Naive B cell (primary cell): ENCODE results near the gene MBD3L5. TPM values are rescaled to one million over a fixed set of nuclear protein-coding genes. Genes with fewer than 3 reads are reported as not detected.
"Not testable (repeated sequence)": the region's sequence is repeated elsewhere in the genome, so short reads cannot be mapped to it uniquely, and the experiment has no call there.

ENCODE experiments used
- ATAC-seq, 2 donors: fragments of 150-1000 bp; cut with Tn5 transposase; 2 replicates each; pipeline ENCODE4 v1.10.0; 2021; ENCODE audit warnings: low read depth in 2 of 2, mild to moderate bottlenecking in 2 of 2, moderate library complexity in 2 of 2
- DNase-seq: peaks from one replicate; pipeline ENCODE4 v3.0.0; 2022
- H3K27ac Mint-ChIP-seq, 6 donors: one replicate each; pipeline ENCODE4 v1.8.0; 2020 to 2022; ENCODE audit warnings: mild to moderate bottlenecking in 6 of 6, mixed read lengths in 6 of 6, moderate library complexity in 5 of 6, inconsistent platforms in 2 of 6
- H3K27me3 Mint-ChIP-seq, 3 donors: one replicate each; pipeline ENCODE4 v1.8.0; 2021 to 2022; ENCODE audit warnings: mixed read lengths in 3 of 3, mild to moderate bottlenecking in 1 of 3
- H3K36me3 Mint-ChIP-seq, 2 donors: one replicate each; pipeline ENCODE4 v1.8.0; 2020 to 2022; ENCODE audit warnings: mixed read lengths in 2 of 2, inconsistent platforms in 1 of 2, mild to moderate bottlenecking in 1 of 2
- H3K4me1 Mint-ChIP-seq, 3 donors: one replicate each; pipeline ENCODE4 v1.8.0; 2020 to 2022; ENCODE audit warnings: mixed read lengths in 3 of 3, inconsistent platforms in 1 of 3, mild to moderate bottlenecking in 1 of 3, moderate library complexity in 1 of 3
- H3K4me3 Mint-ChIP-seq, 8 donors: one replicate each; pipeline ENCODE4 v1.8.0; 2020 to 2022; ENCODE audit warnings: mild to moderate bottlenecking in 8 of 8, mixed read lengths in 8 of 8, moderate library complexity in 8 of 8, inconsistent platforms in 2 of 8
- H3K9me3 Mint-ChIP-seq, 7 donors: one replicate each; pipeline ENCODE4 v1.8.0; 2020 to 2022; ENCODE audit warnings: mixed read lengths in 7 of 7, mild to moderate bottlenecking in 5 of 7, inconsistent platforms in 2 of 7, moderate library complexity in 1 of 7
- polyA plus RNA-seq, 6 donors: library from polyadenylated mRNA; unstranded; fragments of 300-500 nt; fragmentation: Illumina TruSeq; gene quantifications; one replicate each; pipeline ENCODE4 v1.2.3, GENCODE V29; 2021; ENCODE audit warnings: low read depth in 6 of 6

Gene MBD3L5
- polyA plus RNA-seq, 6 donors from 2014 or later = not detected

- not testable (repeated sequence) for H3K36me3 Mint-ChIP-seq, H3K4me1 Mint-ChIP-seq, H3K27me3 Mint-ChIP-seq, H3K4me3 Mint-ChIP-seq, ATAC-seq, DNase-seq, H3K9me3 Mint-ChIP-seq, H3K27ac Mint-ChIP-seq
Observed at GRCh38 chr19:7059977-7060376, 29.6 kb downstream of the MBD3L5 start.

GRCh38 chr19:7063339-7063738 lies 33.0 kb downstream of the MBD3L5 start:
- Mint-ChIP-seq H3K27ac (no peak overlapping the region), H3K9me3 (peaks cover 0 to 3% (median 0%) of the 10 kb centered on the region in 7 donors), H3K36me3 (no peaks in the 10 kb centered on the region), H3K27me3 (no peaks in the 10 kb centered on the region), H3K4me3 (no peak overlapping the region), H3K4me1 (no peaks in the 10 kb centered on the region)
- ATAC-seq = no peak
- no peak for DNase-seq

- no peak overlapping the region for H3K4me3 Mint-ChIP-seq
Observed at GRCh38 chr19:7063764-7064418, 33.5 kb downstream of the MBD3L5 start.

GRCh38 chr19:7067122-7067521 lies 36.7 kb downstream of the MBD3L5 start:
- H3K9me3 Mint-ChIP-seq, DNase-seq, H3K36me3 Mint-ChIP-seq, ATAC-seq, H3K27ac Mint-ChIP-seq, H3K27me3 Mint-ChIP-seq: not testable (repeated sequence)
- H3K4me3 Mint-ChIP-seq = peak overlapping the region in 1 of 8 donors; percentile 37
- H3K4me1 Mint-ChIP-seq = peaks cover 5 to 10% (median 10%) of the 10 kb centered on the region in 3 donors

More at GRCh38 chr19:7063764-7064418, 33.5 kb downstream of the MBD3L5 start:
- Mint-ChIP-seq H3K36me3 (no peaks in the 10 kb centered on the region), H3K4me1 (peaks cover 2 to 3% (median 2%) of the 10 kb centered on the region in 3 donors), H3K9me3 (peaks cover 0 to 3% (median 0%) of the 10 kb centered on the region in 7 donors), H3K27ac (peak overlapping the region in 1 of 6 donors; percentile 7), H3K27me3 (no peaks in the 10 kb centered on the region)
- ATAC-seq (no peak), DNase-seq (no peak)

- H3K27ac Mint-ChIP-seq = no peak overlapping the region
- DNase-seq (no peak), ATAC-seq (no peak)
- H3K4me3 Mint-ChIP-seq = peak overlapping the region in 2 of 8 donors; percentile 24 to 25
- H3K9me3 Mint-ChIP-seq = peaks cover 0 to 4% (median 0%) of the 10 kb centered on the region in 7 donors
- H3K4me1 Mint-ChIP-seq = peaks cover 10 to 15% (median 10%) of the 10 kb centered on the region in 3 donors
- H3K36me3 Mint-ChIP-seq = peaks cover 5 to 7% of the 10 kb centered on the region in 2 donors
- H3K27me3 Mint-ChIP-seq = no peaks in the 10 kb centered on the region
Observed at GRCh38 chr19:7067716-7068115, 37.3 kb downstream of the MBD3L5 start.

GRCh38 chr19:7068599-7068998 lies 38.2 kb downstream of the MBD3L5 start:
- Mint-ChIP-seq H3K36me3 (peaks cover 7 to 10% of the 10 kb centered on the region in 2 donors), H3K4me1 (peaks cover 10 to 15% (median 11%) of the 10 kb centered on the region in 3 donors), H3K4me3 (peak overlapping the region; percentile 91 to 98 (median 98)), H3K27me3 (no peaks in the 10 kb centered on the region), H3K9me3 (peaks cover 0 to 4% (median 0%) of the 10 kb centered on the region in 7 donors), H3K27ac (peak overlapping the region; percentile 7 to 98 (median 94))
- no peak for ATAC-seq
- no peak for DNase-seq

GRCh38 chr19:7069042-7069903 lies 38.9 kb downstream of the MBD3L5 start, which contains the start of gene ZNF557:
ZNF557 (plus strand) TSS chr19:7069703; CDS start chr19:7075075, 5,372 bp downstream.
- peaks cover 9 to 14% of the 10 kb centered on the region in 2 donors for H3K36me3 Mint-ChIP-seq
- peaks cover 10 to 15% (median 12%) of the 10 kb centered on the region in 3 donors for H3K4me1 Mint-ChIP-seq
- H3K27ac Mint-ChIP-seq = peak within 1 kb of the TSS; percentile 90 to 98 (median 94)
- peaks cover 0 to 4% (median 0%) of the 10 kb centered on the region in 7 donors for H3K9me3 Mint-ChIP-seq
- ATAC-seq = peak; percentile 93
- peak; percentile 99 for DNase-seq
- no peaks in the 10 kb centered on the region for H3K27me3 Mint-ChIP-seq
- peak within 1 kb of the TSS; percentile 91 to 98 (median 98) for H3K4me3 Mint-ChIP-seq

- peaks cover 0 to 4% (median 0%) of the 10 kb centered on the region in 7 donors for H3K9me3 Mint-ChIP-seq
- peaks cover 10 to 17% (median 15%) of the 10 kb centered on the region in 3 donors for H3K4me1 Mint-ChIP-seq
- DNase-seq = no peak
- peak overlapping the region; percentile 81 to 98 (median 94) for H3K27ac Mint-ChIP-seq
- H3K4me3 Mint-ChIP-seq = peak overlapping the region; percentile 91 to 98 (median 98)
- H3K27me3 Mint-ChIP-seq = no peaks in the 10 kb centered on the region
- ATAC-seq = peak; percentile 3 to 7
- peaks cover 11 to 20% of the 10 kb centered on the region in 2 donors for H3K36me3 Mint-ChIP-seq
Observed at GRCh38 chr19:7069904-7070226, 39.5 kb downstream of the MBD3L5 start.

GRCh38 chr19:7072541-7072940 lies 42.2 kb downstream of the MBD3L5 start:
- peak overlapping the region in 3 of 6 donors; percentile 28 to 65 (median 61) for H3K27ac Mint-ChIP-seq
- H3K4me1 Mint-ChIP-seq = peaks cover 10 to 17% (median 15%) of the 10 kb centered on the region in 3 donors
- H3K4me3 Mint-ChIP-seq = peak overlapping the region; percentile 0 to 83 (median 49)
- DNase-seq = no peak
- H3K27me3 Mint-ChIP-seq = no peaks in the 10 kb centered on the region
- no peak for ATAC-seq
- peaks cover 29 to 41% of the 10 kb centered on the region in 2 donors for H3K36me3 Mint-ChIP-seq
- H3K9me3 Mint-ChIP-seq = peaks cover 2 to 11% (median 10%) of the 10 kb centered on the region in 7 donors

- peaks cover 48 to 64% of the 10 kb centered on the region in 2 donors for H3K36me3 Mint-ChIP-seq
- ATAC-seq = no peak
- peaks cover 7 to 34% (median 27%) of the 10 kb centered on the region in 7 donors for H3K9me3 Mint-ChIP-seq
Observed at GRCh38 chr19:7074705-7075282, 44.4 kb downstream of the MBD3L5 start.

GRCh38 chr19:7076151-7076550 lies 45.8 kb downstream of the MBD3L5 start:
- DNase-seq (no peak), ATAC-seq (no peak)
- Mint-ChIP-seq H3K4me1 (peaks cover 0 to 14% (median 9%) of the 10 kb centered on the region in 3 donors), H3K27ac (no peak overlapping the region), H3K9me3 (peaks cover 8 to 47% (median 37%) of the 10 kb centered on the region in 7 donors), H3K36me3 (peaks cover 59 to 74% of the 10 kb centered on the region in 2 donors), H3K27me3 (no peaks in the 10 kb centered on the region), H3K4me3 (no peak overlapping the region)

More at GRCh38 chr19:7074705-7075282, 44.4 kb downstream of the MBD3L5 start:
- Mint-ChIP-seq H3K27ac (no peak overlapping the region), H3K4me3 (peak overlapping the region in 1 of 8 donors; percentile 18), H3K27me3 (no peaks in the 10 kb centered on the region), H3K4me1 (peaks cover 0 to 14% (median 9%) of the 10 kb centered on the region in 3 donors)
- DNase-seq = no peak

- Mint-ChIP-seq H3K36me3 (peaks cover 67 to 77% of the 10 kb centered on the region in 2 donors), H3K9me3 (peaks cover 13 to 66% (median 52%) of the 10 kb centered on the region in 7 donors), H3K27ac (no peak overlapping the region), H3K4me1 (peaks cover 0 to 7% (median 2%) of the 10 kb centered on the region in 3 donors), H3K27me3 (no peaks in the 10 kb centered on the region), H3K4me3 (peak overlapping the region in 1 of 8 donors; percentile 73)
- DNase-seq (no peak), ATAC-seq (no peak)
Observed at GRCh38 chr19:7078008-7078407, 47.6 kb downstream of the MBD3L5 start.
